ENCODE data around the gene P2RY13.

P2RY13 gene

DNA sequence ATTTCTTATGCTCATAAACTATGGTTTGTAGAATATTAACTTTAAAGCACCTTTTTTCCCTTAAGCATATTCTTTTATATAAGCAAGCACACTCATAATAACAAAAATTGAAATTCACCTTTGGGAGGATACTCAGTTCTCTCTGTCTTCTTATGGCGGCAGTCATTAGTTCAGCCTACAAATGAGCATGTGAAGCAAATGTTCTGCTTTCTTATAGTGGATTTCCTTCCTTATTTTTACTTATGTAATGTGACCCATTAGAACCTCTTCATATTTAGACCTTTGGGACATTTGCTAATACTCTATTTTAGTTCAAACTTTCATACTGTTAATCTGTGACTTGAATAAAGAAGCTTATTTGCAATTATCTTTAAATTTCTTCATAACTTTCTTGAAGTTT is at the start of gene P2RY13:
P2RY13 (minus strand) TSS at position 187 of the 400 bp plus-strand sequence; CDS start at position 166, 21 bp downstream.
- no peak for DNase-seq (ENCODE audit: low read depth)
- H3K4me3 ChIP-seq (ENCODE audit: low read depth, low read length) = no peak within 1 kb of the TSS
- TF ChIP-seq, protein P1, sequence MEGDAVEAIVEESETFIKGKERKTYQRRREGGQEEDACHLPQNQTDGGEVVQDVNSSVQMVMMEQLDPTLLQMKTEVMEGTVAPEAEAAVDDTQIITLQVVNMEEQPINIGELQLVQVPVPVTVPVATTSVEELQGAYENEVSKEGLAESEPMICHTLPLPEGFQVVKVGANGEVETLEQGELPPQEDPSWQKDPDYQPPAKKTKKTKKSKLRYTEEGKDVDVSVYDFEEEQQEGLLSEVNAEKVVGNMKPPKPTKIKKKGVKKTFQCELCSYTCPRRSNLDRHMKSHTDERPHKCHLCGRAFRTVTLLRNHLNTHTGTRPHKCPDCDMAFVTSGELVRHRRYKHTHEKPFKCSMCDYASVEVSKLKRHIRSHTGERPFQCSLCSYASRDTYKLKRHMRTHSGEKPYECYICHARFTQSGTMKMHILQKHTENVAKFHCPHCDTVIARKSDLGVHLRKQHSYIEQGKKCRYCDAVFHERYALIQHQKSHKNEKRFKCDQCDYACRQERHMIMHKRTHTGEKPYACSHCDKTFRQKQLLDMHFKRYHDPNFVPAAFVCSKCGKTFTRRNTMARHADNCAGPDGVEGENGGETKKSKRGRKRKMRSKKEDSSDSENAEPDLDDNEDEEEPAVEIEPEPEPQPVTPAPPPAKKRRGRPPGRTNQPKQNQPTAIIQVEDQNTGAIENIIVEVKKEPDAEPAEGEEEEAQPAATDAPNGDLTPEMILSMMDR (IDR thresholded peaks at IDR 0.05; ENCODE audit: low read depth, low read length, missing control alignments) = no peak
- in situ Hi-C loops (cut with HindIII; ENCODE audit: low sequenced_read_pairs) = no loop called here

DNA sequence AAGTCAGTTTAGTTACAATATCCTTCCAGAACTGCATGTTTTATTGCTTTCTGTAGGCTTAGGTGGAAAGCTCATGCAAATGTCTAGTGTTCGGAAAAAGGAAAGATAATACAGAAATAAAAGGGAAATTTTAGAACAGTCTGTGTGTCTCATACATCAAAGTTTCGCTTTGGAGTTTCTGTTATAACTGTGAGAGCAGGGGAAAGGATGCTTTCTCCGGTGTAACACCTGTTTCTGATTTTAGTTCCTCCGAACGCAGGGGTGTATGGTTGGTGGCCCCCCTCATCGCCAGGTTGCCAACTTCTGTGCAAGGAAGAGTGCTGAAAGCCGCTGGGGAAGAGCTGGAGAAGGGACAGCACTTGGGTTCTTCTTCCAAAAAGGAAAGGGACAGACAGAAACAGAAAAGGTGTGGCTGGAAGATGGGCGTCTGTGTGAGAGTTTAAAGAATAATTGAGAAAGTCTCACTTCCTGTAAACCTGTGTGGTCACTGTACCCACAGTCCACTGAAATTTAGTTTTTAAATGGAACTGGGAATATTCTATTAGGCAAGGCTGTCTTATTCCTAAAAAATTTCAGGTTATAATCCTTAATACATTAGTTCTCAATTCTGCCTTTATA is 48.5 kb upstream of the P2RY13 start:
- H3K4me3 ChIP-seq (ENCODE audit: low read depth, low read length) = no peak overlapping the region
- TF ChIP-seq, protein P1 (IDR thresholded peaks at IDR 0.05; ENCODE audit: low read depth, low read length, missing control alignments) = no peak
- in situ Hi-C loops (cut with HindIII; ENCODE audit: low sequenced_read_pairs) = no loop called here
- DNase-seq (ENCODE audit: low read depth) = no peak

DNA sequence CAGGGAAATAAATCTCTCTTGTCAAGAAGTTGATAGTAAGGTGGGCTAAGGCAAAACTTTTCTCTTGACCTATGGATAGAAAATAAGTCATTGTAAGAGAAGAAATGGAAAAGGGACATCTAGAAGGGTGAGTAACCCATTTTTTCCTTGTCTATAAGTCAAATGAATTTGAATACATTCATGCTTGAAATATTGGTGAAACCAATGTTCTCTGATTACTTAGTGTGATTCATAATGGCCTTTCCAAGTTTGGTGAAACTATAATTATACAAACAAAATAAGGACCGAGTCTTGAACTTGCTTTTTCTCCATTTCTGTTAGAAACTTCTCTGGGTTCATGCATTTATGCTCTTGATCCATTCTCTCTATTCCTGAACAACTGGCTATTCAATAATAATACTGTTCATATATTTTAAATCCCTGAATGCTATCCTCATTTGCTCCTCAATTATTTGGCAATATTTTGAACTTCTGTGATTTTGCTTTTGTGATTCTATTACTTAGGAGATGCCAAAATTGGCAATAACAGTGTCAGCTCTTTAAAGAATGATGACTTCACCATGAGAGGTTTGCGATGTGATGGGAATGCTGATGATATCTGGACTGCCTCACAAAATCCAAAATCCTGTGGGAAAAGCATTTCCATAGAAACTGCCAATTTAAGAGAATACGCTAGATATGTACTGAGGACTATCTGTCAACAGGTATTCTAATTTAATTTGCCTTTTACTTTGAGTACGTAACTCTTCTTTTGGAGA is 42.9 kb upstream of the P2RY13 start:
- H3K4me3 ChIP-seq (ENCODE audit: low read depth, low read length) = no peak overlapping the region
- no peak for DNase-seq (ENCODE audit: low read depth)
- in situ Hi-C loops (cut with HindIII; ENCODE audit: low sequenced_read_pairs) = no loop called here
- TF ChIP-seq, protein P1 (IDR thresholded peaks at IDR 0.05; ENCODE audit: low read depth, low read length, missing control alignments) = no peak

DNA sequence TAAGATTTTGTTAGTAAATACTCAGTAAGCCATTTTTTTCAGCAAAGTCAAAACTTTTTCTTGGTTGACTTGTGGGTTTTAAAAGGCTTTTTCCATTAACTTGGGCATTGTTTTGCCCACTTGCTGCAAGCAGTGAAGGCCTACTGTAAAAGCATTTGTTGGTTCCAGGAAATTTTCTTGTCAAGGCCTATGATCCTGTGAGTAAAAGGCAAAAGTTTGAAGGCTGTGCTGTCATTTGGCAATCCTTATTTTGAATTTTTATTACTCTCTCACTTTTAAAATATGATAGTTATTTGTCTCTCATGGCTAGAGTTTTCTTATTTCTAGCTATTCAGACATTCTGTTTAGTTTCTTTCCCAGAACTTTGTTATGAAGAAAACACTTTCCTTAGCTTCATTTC is 42.2 kb upstream of the P2RY13 start:
- TF ChIP-seq, protein P1 (IDR thresholded peaks at IDR 0.05; ENCODE audit: low read depth, low read length, missing control alignments) = no peak
- in situ Hi-C loops (cut with HindIII; ENCODE audit: low sequenced_read_pairs) = no loop called here
- H3K4me3 ChIP-seq (ENCODE audit: low read depth, low read length) = no peak overlapping the region
- no peak for DNase-seq (ENCODE audit: low read depth)

DNA sequence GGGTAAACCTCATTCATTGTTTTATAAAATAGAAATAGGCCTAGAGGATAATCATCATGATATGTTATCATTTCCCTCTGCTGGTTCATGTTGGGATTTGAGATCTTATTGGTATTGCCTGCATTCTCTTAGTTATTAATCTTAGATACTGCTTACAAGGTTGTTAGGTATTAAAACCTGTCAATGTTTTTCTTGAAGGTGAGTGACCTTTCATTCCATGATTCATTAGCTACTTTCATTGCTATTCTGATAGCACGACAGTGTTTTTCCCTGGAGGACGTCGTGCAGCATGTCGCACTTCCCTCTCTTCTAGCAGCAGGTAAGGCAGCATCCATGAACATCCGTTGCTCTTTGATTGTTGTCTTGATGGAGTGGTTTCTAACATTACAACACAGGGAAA is 38.1 kb upstream of the P2RY13 start:
- TF ChIP-seq, protein P1 (IDR thresholded peaks at IDR 0.05; ENCODE audit: low read depth, low read length, missing control alignments) = no peak
- H3K4me3 ChIP-seq (ENCODE audit: low read depth, low read length) = no peak overlapping the region
- in situ Hi-C loops (cut with HindIII; ENCODE audit: low sequenced_read_pairs) = no loop called here
- no peak for DNase-seq (ENCODE audit: low read depth)

DNA sequence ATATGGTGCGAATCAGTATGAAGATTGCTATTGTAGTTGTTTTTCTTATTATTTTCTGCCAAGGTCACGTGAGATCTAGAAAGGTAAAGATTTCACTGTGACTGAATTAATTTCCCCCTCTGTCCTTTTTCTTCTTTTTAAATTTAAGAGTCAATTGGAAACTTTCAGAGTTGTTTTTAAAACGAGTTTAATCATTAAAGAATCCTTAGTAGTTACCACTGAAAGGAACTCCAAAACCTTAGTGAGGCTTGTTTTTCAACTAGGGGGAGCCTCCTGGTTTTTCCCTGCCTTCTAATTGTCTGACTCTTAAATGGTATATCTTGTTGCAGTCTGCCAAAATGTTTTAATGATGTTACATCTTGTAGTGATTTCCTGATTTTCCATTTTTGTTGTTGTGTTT is 37.6 kb upstream of the P2RY13 start:
- in situ Hi-C loops (cut with HindIII; ENCODE audit: low sequenced_read_pairs) = no loop called here
- DNase-seq (ENCODE audit: low read depth) = no peak
- TF ChIP-seq, protein P1 (IDR thresholded peaks at IDR 0.05; ENCODE audit: low read depth, low read length, missing control alignments) = no peak
- H3K4me3 ChIP-seq (ENCODE audit: low read depth, low read length) = no peak overlapping the region

Data from astrocyte of the cerebellum (primary cell).